GM18526 (cell line): ENCODE results near the gene ABL1.

Source experiments
- POLR2A ChIP-seq: IDR thresholded peaks from 3 replicates; pipeline ENCODE4 v1.6.1; 2011; ENCODE audit not compliant: insufficient read length; ENCODE audit errors: extremely low read depth

ABL1 gene

DNA sequence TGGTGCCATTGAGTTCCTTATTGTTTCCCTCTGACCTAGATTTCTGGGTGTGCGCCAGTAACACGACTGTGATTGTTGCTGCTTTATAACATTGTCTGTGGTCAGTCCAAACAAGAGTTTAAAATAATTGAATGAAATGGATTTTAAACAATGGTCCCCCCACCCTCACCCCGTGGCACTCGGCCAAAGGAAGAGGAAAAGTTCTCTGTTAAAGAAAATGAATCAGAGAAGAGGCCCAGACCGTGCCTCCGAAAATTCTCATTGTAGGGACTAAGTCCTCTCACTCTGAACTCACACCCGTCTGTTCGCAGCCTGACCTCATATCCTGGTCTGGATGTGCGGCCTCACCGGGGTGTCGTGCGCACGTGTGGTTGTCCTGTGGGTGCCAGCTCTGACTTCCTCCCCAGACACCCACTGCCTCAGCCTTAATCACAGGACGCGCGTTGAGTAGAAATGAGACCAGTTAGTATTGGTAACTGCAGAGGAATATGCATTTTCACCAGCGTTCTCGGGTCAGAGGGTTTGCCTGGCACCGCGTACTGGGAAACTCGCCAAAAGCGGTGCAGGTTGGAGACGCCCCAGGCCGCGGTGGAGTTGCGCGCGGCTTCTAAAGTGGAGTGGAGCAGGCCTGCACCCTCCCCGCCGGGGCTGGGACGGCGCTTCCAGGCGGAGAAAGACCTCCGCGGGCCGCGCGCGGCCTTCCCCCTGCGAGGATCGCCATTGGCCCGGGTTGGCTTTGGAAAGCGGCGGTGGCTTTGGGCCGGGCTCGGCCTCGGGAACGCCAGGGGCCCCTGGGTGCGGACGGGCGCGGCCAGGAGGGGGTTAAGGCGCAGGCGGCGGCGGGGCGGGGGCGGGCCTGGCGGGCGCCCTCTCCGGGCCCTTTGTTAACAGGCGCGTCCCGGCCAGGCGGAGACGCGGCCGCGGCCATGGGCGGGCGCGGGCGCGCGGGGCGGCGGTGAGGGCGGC is at the start of gene ABL1:
ABL1 (plus strand) TSS at position 884 of the 966 bp plus-strand sequence. CDS start 193 bp downstream, outside the sequence.
- TF ChIP-seq POLR2A: peak; percentile 64

DNA sequence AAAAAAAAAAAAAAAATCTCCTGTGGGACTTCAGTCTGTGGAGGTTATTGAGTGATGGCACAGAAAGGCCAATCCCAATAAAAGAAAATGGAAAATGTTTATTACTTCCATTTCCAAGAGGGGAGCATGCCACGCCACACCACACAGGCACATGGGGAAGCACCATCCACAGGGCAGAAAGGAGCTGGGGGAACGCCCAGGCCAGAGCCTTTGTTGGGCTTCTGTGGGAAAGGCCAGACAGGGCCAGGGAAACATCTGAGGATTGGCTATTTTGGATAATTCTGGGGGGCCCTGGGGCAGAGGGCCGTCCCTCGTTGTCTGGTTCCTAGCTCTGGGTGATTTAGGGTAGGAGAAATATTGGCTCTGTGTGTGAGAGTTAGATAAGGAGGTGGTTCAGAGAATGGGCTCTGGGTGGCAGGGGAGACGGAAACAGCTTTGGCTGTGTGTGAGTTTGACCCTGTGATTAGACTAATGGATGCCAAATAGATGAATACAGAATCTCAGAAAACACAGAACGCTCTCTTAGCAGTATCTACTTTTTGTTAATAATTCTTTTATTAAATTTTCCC is 49.0 kb upstream of the ABL1 start:
- TF ChIP-seq POLR2A: no peak

DNA sequence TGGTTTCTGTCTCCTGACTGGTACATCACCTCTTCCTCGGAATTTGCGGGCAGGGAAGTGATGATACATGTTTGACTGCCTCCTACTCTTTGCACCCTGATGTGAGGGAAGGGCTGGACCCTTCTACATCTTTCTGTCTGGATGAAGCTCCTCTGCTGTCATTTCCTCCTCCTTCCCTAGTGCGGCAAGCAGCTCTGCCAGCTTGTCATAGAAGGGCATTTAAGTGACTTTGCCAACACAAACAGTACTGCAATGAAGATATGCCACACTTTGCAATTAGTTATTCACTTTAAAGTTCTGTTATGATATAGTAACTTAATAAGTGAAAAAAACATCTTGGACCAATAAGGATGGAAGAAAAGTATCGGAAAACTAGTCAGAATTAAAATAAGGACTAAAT is 48.5 kb upstream of the ABL1 start:
- TF ChIP-seq POLR2A: no peak

DNA sequence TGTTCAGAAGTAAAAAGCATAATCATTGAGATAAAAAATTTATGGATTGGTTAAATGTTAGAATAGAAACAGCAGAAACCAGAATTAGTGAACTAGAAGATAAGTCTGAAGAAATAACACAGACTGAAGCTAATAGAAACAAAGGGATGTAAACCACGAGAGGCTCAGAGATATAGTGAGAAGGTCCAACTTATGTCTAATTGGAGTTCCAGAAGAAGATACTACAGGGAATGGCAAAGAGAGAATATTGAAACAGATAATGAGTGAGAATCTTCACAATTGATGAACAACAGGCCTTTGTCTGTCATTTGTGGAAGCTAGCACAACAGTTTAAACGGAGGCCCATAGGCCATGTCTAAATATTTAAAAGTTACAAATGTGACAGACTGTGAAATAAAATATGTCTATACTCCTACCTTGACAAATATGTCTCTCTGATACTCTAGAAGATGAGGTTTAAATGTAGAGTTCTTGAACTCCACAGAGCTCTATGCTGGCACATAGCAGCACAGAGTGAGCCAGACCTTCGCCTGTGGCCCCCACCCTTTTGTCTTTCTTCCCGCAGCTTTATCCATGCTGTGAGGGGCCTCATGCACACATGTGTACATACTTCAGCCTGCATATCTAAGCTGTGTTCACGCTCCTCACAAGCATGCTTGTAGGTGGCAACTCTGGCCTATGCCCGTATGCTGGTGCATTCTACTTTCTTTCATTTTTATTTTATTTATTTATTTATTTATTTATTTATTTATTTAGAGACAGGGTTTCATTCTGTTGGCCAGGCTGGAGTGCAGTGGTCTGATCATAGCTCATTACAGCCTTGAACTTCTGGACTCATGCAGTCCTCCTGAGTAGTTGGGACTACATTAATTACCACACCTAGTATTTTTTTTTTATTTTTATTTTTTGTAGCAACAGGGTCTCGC is 45.0 kb upstream of the ABL1 start:
- TF ChIP-seq POLR2A: no peak

DNA sequence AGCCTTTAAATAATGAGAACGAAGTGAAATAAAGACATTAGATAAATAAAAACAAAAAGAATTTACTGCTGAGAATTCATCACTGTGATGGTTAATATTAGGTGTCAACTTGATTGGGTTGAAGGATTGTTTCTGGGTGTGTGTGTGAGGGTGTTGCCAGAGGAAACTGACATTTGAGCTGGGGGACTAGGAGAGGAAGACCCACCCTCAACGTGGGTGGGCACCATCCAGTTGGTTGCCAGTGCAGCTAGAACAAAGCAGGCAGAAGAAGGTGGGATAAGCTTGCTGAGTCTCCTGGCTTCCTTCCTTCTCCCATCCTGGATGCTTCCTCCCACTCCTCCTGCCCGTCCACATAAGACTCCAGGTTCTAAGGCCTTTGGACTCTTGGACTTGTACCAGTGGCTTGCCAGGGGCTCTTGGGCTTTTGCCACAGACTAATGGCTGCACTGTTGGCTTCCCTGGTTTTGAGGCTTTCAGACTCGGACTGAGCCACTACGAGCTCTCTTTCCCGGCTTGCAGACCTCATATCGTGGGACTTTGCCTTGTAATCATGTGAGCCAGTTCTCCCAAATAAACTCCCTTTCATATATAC is 43.7 kb upstream of the ABL1 start:
- no peak for TF ChIP-seq POLR2A

DNA sequence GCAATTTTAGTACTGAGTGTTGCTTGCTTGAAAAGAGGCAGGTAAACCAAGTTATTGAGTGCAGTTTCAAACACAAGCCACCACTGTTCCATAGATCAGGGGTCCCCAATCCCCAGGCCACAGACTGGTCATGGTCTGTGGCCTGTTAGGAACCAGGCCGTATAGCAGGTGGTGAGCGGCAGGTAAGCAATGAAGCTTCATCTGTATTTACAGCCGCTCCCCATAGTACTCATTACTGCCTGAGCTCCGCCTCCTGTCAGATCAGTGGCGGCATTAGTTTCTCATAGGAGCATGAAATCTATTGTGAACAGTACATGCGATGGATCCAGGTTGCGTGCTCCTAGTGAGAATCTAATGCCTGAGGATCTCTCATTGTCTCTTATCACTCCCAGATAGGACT is 41.5 kb upstream of the ABL1 start:
- TF ChIP-seq POLR2A: no peak

DNA sequence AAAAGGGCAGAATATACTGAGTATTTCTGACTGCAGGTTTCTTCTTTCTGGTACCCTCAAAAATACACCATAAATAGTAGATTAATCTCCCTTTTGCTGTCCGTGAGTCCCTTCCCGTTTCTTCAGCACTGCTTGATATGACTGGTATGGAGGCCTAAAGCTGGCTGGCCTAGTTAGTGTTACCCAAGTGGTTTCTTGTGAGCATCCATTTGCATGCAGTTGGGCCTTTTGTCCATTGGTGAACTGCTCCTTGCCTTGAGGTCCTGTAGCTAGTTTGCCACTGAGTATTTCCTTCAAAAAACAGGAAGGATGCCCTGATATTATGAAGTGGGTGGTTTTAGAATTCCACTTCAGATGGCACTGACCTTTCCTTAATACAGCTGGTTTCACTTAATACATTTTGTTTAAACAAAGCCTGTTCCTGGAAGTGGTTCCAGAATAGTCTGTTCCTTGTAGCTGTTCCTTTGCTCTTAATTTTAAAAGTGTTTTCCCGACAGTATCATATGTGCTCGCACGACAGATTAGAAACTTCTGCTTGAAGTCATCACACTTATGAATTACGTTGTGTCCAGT is 40.0 kb upstream of the ABL1 start:
- TF ChIP-seq POLR2A: no peak

DNA sequence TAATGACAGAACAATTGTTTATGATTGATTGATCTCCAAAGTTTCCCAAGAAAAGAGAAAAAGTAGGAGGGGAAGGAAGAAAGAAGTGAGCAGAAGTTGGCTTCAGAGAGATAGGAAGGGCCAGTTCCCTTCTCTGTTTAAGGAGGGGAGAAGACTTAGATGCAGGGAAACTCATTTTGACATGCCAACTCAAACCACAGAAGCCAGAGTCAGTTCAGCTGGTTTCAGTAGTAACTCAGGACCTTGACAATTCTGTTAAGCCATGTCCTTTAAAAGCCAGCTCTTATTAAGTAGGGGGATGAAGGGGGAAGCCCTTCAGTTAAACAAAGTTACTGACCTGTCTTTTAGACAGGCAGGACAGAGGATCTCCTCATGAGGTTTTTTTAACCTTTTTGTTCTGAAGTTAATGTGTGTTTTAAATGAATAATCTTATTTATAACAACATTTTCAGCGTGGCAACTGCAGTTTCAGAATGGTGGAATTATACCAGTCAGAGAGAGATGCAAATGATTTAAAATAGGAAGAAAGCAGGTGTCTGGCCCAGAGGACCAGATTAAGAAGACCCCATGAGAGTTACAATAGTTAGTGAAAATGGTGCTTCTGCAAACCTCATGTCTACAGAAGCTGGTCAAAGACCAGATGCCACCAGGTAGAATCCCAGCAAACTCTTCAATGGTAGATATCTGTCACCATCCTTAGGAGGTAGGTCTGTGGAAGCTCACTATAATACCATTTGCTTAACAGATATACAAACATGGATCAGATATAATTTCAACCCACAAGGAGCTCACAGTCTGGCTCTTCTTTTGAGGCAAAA is 29.3 kb upstream of the ABL1 start:
- no peak for TF ChIP-seq POLR2A

DNA sequence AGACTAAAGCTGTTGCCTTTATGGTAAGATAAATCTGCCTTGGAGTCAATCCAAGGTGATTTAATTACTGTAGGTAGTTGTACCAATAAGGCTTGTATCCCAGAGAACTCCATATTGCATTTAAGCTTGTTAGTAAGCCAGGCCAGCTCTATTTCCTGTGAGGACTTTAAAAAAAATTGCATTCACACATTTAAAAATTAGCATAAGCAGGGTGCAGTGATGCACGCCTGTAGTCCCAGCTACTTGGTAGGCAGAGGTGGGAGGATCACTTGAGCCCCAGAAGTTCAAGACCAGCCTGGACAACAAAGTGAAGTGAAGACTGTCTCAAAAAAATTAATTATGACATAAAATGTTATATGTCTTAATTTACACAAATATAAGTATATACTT is 28.7 kb upstream of the ABL1 start:
- TF ChIP-seq POLR2A: no peak

DNA sequence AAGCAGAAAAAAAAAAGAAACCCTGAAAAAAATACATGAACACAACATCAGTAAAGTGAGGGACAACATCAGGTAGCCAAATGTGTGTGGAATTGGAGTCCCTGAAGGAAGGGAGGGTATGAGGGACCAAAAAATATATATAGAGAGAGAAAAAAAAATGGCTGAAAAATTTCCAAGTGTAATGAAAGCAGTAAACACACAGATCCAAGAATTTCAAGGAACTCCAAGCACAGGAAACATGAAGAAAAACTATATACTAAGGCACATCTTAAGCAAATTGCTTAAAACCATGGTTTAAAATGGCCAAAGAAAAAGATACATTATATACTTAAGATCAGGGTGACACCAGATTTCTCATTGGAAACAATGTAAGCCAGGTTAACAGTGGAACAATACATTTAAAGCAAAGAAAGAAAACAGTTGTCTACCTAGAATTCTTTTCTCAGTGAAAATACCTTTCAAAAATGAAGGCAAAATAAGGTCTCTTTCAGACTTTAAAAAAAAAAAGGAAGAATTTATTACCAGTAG is 24.4 kb upstream of the ABL1 start:
- TF ChIP-seq POLR2A: no peak

DNA sequence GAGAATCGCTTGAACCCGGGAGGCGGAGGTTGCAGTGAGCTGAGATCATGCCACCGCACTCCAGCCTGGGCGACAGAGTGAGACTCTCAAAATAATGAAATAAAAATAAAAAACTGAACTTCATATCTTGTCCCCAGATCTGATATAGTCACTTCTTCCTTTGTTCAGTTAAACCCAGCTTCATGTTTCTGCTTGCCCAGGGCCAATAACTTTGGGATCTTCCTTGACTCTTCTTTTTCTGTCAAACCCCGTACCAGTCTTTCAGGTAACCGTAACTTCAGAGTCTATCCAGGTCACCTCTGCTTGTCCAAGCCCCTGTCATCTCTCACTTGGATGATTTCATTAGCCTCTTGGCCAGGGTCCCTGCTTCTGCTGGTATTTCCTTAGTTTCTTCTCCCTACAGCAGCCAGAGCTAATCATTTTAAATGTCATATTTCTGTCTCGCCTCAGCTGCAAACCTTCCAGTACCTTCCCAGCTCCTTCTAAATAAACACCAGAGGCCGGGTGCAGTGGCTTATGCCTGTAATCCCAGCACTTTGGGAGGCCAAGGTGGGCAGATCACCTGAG is 19.7 kb upstream of the ABL1 start:
- TF ChIP-seq POLR2A: no peak

DNA sequence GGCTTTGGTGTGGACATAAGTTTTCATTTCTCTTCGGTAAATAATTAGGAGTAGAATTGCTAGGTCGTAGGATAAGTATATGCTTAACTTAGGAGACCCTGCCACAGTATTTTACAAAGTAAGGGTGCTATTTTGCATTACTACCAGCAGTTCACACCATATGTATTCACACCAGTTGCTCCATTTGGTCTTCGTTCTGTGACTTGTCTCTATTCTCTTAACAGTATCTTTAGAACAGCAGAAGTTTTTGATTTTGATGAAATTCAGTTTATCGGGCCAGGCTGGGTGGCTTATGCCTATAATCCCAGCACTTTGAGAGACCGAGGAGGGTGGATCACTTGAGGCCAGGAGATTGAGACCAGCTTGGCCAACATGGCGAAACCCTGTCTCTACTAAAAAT is 17.1 kb upstream of the ABL1 start:
- no peak for TF ChIP-seq POLR2A

DNA sequence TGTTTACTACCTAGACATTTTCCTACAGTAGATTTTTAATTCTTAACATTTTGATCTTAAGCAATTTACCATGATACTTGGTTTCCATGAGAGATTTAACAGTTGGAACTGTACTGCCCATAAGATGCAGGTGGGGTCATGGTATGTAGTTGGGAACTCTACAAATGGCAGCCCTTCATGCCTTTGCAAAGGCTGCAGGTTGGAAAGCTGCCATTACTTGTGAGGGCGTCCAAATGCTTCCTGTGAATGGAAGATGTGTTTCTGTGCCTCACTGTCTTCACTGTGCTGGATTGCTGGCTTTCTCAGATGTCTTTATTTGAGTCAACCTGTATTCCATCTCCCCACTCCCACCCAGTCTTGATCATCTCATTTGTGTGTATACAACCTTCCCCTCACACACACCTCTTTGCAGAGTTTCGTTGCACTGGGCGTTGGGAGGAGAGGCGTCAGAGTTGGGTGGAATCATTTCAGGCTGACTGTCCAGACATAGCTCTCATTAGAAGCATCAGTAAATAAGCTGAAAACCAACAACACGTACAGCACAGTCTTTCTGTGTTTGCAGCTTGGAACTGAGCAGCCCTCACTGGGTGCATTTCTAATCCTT is 14.8 kb upstream of the ABL1 start:
- TF ChIP-seq POLR2A: no peak
